Brain microvascular endothelial cell (primary cell): Measurements from ENCODE around the gene DLX4.

Experiments used
- DNase-seq: peaks from one replicate; pipeline ENCODE4 v3.0.0-alpha.2; 2020
- H3K27ac ChIP-seq: fragments of 250-450 bp; sonication (Bioruptor Pico); 2 replicates; pipeline ENCODE4 v1.5.1; 2020; ENCODE audit warnings: mild to moderate bottlenecking, moderate library complexity
- H3K27me3 ChIP-seq: fragments of 250-450 bp; sonication (Bioruptor Pico); replicated peaks from 2 replicates; pipeline ENCODE4 v1.5.1; 2020; ENCODE audit warnings: mild to moderate bottlenecking
- H3K36me3 ChIP-seq: fragments of 250-450 bp; sonication (Bioruptor Pico); replicated peaks from 2 replicates; pipeline ENCODE4 v1.5.1; 2020; ENCODE audit warnings: mild to moderate bottlenecking
- H3K4me3 ChIP-seq: 2 replicates; pipeline ENCODE4 v1.5.1; 2011; ENCODE audit warnings: low read depth, mild to moderate bottlenecking, control low read depth, low read length, moderate library complexity
- in situ Hi-C: cut with HindIII; loops from 2 replicates; pipeline ENCODE4 v1.10.0; 2017; ENCODE audit warnings: low sequenced_read_pairs, low pct_ligation_motif_present
- TF ChIP-seq, protein P1 (sequence below): IDR thresholded peaks from 2 replicates; pipeline ENCODE4 v1.5.1; 2011; ENCODE audit warnings: low read depth, mild to moderate bottlenecking, moderate library complexity, low read length, control low read depth, inconsistent platforms; ENCODE audit errors: missing control alignments

The DLX4 gene

DNA sequence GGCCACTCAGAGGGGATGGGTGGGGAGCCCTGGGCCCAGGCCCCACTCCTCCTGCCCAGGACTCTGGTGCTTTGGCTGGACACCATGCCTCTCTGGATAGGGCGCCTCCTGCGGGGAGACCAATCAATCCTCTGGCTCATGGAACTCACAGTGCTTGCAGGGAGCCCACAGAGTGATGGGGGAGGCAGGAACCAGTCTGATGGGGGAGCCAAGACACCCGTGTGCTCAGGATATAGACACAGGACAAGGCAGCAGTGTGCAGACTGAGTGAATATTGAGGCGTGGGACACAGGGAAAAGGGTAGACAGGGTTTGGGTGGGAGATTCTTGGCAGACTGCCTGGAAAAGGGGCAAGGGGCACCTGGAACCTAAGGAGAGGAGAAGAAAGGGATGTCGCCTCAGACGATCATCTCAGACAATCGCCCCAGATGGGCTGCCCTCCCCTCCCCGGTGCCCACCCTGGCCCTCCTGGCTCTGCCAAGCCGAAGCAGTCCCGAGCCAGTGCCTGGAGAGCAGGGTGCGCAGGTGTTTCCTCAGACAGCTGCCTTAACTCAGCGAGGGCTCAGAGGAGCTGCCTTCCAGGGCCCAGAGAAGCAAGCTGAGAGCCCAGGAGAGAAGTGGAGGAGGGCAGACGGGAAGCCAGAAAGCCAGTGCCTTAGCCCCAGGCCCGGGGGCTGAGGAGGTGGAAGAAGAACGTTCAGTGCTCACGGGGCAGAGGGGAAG, 37.4 kb upstream of the DLX4 start:
- H3K4me3 ChIP-seq: no peak overlapping the region
- H3K27ac ChIP-seq: no peak overlapping the region
- in situ Hi-C loops: no loop called here
- no peak for DNase-seq
- H3K27me3 ChIP-seq: peaks cover 22% of the 10 kb centered on the region
- TF ChIP-seq, protein P1, sequence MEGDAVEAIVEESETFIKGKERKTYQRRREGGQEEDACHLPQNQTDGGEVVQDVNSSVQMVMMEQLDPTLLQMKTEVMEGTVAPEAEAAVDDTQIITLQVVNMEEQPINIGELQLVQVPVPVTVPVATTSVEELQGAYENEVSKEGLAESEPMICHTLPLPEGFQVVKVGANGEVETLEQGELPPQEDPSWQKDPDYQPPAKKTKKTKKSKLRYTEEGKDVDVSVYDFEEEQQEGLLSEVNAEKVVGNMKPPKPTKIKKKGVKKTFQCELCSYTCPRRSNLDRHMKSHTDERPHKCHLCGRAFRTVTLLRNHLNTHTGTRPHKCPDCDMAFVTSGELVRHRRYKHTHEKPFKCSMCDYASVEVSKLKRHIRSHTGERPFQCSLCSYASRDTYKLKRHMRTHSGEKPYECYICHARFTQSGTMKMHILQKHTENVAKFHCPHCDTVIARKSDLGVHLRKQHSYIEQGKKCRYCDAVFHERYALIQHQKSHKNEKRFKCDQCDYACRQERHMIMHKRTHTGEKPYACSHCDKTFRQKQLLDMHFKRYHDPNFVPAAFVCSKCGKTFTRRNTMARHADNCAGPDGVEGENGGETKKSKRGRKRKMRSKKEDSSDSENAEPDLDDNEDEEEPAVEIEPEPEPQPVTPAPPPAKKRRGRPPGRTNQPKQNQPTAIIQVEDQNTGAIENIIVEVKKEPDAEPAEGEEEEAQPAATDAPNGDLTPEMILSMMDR: no peak
- H3K36me3 ChIP-seq: no peaks in the 10 kb centered on the region

DNA sequence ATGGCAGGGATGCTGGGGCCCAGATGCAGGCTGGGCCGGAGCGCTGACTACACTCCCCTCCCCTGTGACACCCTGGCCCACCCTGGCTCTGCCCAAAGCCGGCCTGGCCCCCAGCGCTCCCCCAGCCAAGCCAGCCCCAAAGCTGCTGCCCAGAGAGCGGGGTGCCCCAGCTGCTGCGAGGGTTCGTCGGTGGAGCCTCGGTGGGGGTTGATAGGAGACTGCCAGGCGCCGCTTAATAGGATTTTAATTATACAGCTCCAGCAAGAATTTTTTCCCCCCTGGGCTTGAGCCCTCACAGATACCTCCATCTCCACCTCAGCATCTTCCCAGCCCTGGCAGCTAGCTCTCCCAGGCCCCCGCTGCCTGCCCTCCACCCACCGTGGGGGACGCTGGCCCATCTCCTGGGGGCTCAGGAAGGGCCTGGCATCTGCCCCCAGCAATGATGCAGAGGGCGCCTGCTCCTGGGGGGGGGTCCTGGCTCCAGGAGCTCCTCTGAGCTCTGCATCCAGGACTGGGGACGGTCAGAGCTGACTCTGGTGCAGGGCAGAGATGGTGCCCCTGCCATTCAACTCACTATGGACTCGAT, 36.8 kb upstream of the DLX4 start:
- DNase-seq: no peak
- no peak overlapping the region for H3K27ac ChIP-seq
- no peak overlapping the region for H3K4me3 ChIP-seq
- TF ChIP-seq, protein P1: no peak
- in situ Hi-C loops: no loop called here
- peaks cover 22% of the 10 kb centered on the region for H3K27me3 ChIP-seq
- no peaks in the 10 kb centered on the region for H3K36me3 ChIP-seq

DNA sequence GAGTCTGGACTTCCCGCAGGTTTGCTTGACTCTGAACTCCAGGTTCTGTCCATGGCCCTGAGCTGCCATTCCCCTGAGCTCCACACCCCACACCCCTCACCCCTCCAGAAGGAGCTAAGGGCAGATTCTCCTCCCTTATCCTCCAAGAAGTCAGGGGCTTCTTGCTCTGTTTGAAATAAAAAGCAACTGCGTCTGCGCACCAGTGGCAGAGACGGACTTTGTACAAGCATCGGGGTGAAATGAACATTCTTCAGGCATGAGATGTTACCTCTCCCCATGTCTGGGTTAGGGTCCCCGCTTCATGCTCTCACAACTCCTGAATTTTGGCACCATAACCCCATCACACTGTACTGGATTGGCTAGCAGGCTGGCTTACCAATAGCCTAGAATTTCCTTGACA, 36.1 kb upstream of the DLX4 start:
- in situ Hi-C loops: no loop called here
- TF ChIP-seq, protein P1: no peak
- DNase-seq: no peak
- Histone ChIP-seq H3K27me3 (peaks cover 22% of the 10 kb centered on the region), H3K27ac (no peak overlapping the region), H3K36me3 (no peaks in the 10 kb centered on the region), H3K4me3 (no peak overlapping the region)

DNA sequence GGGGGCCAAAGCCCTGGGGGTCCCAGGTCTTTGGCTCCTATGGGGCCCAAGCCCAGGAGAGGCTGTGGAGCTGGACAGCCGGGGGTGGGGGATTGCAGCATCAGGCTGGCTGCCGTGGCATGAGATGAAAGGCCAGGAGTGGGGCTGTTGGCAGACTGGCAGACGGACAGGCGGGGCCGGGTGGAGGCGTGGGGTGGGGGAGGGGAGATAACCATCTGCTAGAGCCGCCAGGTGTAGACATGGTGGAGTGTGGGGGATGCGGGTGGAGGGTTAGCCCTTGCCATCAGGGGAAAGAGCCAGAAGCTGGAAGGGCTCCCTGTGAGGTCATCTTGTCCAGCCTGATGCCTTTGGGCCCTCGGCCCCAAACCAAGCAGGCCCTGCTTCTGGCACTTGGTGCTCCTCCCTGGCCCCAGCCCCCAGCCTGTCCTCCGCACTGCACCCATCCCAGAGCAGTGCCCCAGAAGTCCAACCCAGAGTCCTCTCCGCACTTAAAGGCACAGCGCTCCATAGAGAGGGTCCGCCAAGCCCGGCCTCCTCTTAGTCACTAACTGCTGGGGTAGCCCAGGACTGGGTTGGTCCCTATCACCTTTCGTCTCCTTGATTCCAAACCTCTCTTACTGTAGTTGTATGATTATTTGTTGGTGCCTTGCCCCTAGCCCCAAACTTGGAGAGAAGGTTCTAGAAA, 33.3 kb upstream of the DLX4 start:
- in situ Hi-C loops: no loop called here
- no peak for DNase-seq
- Histone ChIP-seq H3K27me3 (peaks cover 22% of the 10 kb centered on the region), H3K4me3 (no peak overlapping the region), H3K27ac (no peak overlapping the region), H3K36me3 (no peaks in the 10 kb centered on the region)
- TF ChIP-seq, protein P1: no peak

DNA sequence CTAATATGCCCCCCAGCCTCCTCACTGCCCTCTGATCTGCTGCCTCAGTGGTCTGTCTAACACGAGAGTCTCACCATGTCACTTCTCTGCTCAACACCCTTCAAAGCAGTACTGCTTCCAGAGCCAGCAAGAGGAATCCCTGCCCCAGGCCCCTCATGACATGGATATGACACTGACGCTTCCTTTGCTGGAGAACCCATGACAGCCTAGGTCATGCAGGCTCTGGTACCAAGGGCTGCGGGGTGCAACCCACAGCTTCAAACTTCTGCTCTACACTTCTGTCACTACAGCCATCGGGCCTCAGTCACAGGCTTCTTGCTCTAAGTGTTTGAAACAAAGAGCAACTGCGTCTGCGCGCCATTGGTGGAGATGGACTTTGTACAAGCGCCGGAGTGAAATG, 32.6 kb upstream of the DLX4 start:
- Histone ChIP-seq H3K27ac (no peak overlapping the region), H3K27me3 (peaks cover 27% of the 10 kb centered on the region), H3K4me3 (no peak overlapping the region), H3K36me3 (no peaks in the 10 kb centered on the region)
- TF ChIP-seq, protein P1: no peak
- no peak for DNase-seq
- in situ Hi-C loops: no loop called here
